ENCODE measurements around the gene WBP1. TPM values are rescaled to one million over a fixed set of nuclear protein-coding genes. Genes with fewer than 3 reads are reported as not detected.

Gene WBP1
- total RNA-seq, 2 experiments from 2014 or later, result 68.8 to 70.8 TPM

DNA sequence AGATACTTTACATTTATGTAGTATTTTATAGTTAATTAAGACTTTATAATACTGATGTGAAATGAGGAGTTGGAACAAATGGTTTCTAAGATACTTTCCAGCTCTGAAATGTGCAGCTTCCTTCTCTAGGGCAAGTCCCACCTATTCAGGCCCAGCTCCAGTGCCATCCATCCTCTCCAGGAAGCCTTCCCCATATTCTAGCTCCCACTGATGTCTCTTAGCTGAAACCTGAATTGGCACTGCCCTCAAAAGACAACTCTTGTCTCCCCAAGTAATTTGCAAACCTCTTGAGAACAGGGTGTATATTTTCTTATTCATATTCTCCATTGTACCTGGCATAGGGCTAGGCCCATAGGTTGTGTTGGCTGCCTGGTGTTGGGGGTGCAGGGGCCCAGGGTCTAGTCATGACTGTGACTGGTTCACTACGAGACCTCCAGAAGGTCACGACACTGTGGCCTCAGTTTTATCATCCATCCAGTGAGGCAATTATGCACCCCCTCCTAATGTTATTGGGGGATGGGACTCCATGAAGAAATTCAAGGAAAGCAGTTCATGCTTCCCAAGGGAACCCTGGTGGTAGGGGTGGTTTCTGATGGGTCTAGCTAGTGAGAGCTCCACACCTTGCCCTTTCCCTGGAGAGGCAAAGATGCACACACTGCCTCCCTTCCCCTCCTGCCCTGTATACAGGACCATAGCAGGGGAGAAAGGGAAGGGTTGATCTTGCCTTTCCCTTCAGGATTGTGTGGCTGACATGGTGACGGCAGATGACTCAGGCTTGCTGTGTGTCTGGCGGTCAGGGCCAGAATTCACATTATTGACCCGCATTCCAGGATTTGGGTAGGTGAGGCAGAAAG, 33.9 kb upstream of the WBP1 start:
- TF ChIP-seq, protein P1, sequence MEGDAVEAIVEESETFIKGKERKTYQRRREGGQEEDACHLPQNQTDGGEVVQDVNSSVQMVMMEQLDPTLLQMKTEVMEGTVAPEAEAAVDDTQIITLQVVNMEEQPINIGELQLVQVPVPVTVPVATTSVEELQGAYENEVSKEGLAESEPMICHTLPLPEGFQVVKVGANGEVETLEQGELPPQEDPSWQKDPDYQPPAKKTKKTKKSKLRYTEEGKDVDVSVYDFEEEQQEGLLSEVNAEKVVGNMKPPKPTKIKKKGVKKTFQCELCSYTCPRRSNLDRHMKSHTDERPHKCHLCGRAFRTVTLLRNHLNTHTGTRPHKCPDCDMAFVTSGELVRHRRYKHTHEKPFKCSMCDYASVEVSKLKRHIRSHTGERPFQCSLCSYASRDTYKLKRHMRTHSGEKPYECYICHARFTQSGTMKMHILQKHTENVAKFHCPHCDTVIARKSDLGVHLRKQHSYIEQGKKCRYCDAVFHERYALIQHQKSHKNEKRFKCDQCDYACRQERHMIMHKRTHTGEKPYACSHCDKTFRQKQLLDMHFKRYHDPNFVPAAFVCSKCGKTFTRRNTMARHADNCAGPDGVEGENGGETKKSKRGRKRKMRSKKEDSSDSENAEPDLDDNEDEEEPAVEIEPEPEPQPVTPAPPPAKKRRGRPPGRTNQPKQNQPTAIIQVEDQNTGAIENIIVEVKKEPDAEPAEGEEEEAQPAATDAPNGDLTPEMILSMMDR (conservative IDR thresholded peaks at IDR 0.05; ENCODE audit: low read length), result no peak
- TF ChIP-seq EZH2phosphoT487 (IDR thresholded peaks at IDR 0.05; ENCODE audit: borderline replicate concordance, low read depth, low read length), result no peak
- H3K36me3 ChIP-seq (ENCODE audit: insufficient read depth, low read length), result peaks cover 7% of the 10 kb centered on the region; the same call in 1 of the 2 replicates
- no TSS peak for BruUV-seq (replicated peaks)
- no peaks in the 10 kb centered on the region for H3K9me3 ChIP-seq (ENCODE audit: low read length)
- ChIA-PET CTCF (ENCODE audit: unreplicated experiment) (no interaction called here), POLR2A (interaction anchor here (1.1 kb wide), 1 partner anchor 9 kb away, joined by 6 read pairs; no protein-coding TSS in a partner anchor)
- intact Hi-C loops (cut with micrococcal nuclease; ENCODE audit: unreplicated experiment), result no loop called here
- H3K4me3 ChIP-seq (ENCODE audit: low read depth, low read length, poor library complexity, severe bottlenecking), result no peak overlapping the region
- DNase-seq (ENCODE audit: low spot score), result no peak
- H3K79me2 ChIP-seq (ENCODE audit: insufficient read depth, low read depth, low read length), result peaks cover 4% of the 10 kb centered on the region; the same call in 1 of the 2 replicates
- H2AFZ ChIP-seq (ENCODE audit: low read length), result no peak overlapping the region
- H3K27ac ChIP-seq (ENCODE audit: low read depth, low read length, poor library complexity, severe bottlenecking), result no peak overlapping the region
- no peak overlapping the region for H3K4me2 ChIP-seq (ENCODE audit: low read length)
- peaks cover 16% of the 10 kb centered on the region for H3K4me1 ChIP-seq (ENCODE audit: insufficient read depth, low read length, poor library complexity, severe bottlenecking)
- no peaks in the 10 kb centered on the region for H3K9me2 ChIP-seq (ENCODE audit: insufficient read depth, low read length)
- H4K20me1 ChIP-seq (ENCODE audit: insufficient read depth, low read length), result no peaks in the 10 kb centered on the region

DNA sequence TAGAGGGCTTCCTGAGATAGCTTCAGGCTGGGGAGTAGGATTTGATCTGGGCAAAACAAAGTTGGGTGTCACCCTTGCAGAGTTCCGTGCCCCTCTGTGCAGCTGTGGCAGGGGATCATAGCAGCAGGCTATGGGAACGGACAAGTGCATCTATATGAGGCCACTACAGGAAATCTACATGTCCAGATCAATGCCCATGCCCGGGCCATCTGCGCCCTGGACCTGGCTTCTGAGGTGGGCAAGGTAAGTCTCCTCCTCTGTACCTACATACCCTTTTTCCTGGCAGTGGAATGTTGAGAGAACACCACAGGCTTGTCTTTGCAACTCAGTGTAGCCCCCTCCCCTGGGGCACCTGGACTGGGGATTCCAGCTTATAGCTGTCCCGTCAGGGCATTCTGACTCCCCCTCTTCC, 33.2 kb upstream of the WBP1 start:
- POLR2A ChIA-PET, result interaction anchor here (0.5 kb wide), 1 partner anchor 27 kb away, joined by 5 read pairs; no protein-coding TSS in a partner anchor
- Histone ChIP-seq H3K9me3 (ENCODE audit: low read length) (no peaks in the 10 kb centered on the region), H2AFZ (ENCODE audit: low read length) (no peak overlapping the region), H3K9me2 (ENCODE audit: insufficient read depth, low read length) (no peaks in the 10 kb centered on the region), H3K4me2 (ENCODE audit: low read length) (no peak overlapping the region), H3K4me1 (ENCODE audit: insufficient read depth, low read length, poor library complexity, severe bottlenecking) (peaks cover 10% of the 10 kb centered on the region), H3K36me3 (ENCODE audit: insufficient read depth, low read length) (peaks cover 7% of the 10 kb centered on the region; the same call in 1 of the 2 replicates), H3K79me2 (ENCODE audit: insufficient read depth, low read depth, low read length) (peaks cover 4% of the 10 kb centered on the region; the same call in 1 of the 2 replicates), H4K20me1 (ENCODE audit: insufficient read depth, low read length) (no peaks in the 10 kb centered on the region), H3K27ac (ENCODE audit: low read depth, low read length, poor library complexity, severe bottlenecking) (no peak overlapping the region), H3K4me3 (ENCODE audit: low read depth, low read length, poor library complexity, severe bottlenecking) (no peak overlapping the region)
- intact Hi-C loops (cut with micrococcal nuclease; ENCODE audit: unreplicated experiment), result no loop called here
- TF ChIP-seq, protein P1 (conservative IDR thresholded peaks at IDR 0.05; ENCODE audit: low read length), result no peak
- no peak for TF ChIP-seq EZH2phosphoT487 (IDR thresholded peaks at IDR 0.05; ENCODE audit: borderline replicate concordance, low read depth, low read length)
- DNase-seq (ENCODE audit: low spot score), result no peak
- CTCF ChIA-PET (ENCODE audit: unreplicated experiment), result no interaction called here
- no TSS peak for BruUV-seq (replicated peaks)

DNA sequence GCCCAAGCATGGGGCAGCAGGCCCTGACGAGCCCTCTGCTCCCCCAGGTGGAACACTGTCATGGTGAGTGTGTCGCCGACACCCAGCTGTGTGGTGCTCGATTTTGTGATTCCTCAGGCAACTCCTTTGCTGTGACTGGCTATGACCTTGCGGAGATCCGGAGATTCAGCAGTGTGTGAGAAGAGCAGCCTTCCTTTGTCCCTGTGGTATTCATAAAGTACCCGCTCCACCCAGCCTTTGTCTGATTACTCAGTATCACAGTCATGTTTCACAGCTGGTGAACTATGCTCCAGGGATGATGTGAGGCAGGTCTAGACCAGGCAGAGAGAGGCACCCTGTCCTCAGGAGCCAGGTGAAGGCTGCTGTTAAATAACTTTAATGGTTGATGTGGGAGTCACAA, 32.7 kb upstream of the WBP1 start:
- TF ChIP-seq, protein P1 (conservative IDR thresholded peaks at IDR 0.05; ENCODE audit: low read length), result no peak
- no peak for TF ChIP-seq EZH2phosphoT487 (IDR thresholded peaks at IDR 0.05; ENCODE audit: borderline replicate concordance, low read depth, low read length)
- H3K27ac ChIP-seq (ENCODE audit: low read depth, low read length, poor library complexity, severe bottlenecking), result no peak overlapping the region
- H3K36me3 ChIP-seq (ENCODE audit: insufficient read depth, low read length), result peaks cover 7% of the 10 kb centered on the region; the same call in 1 of the 2 replicates
- intact Hi-C loops (cut with micrococcal nuclease; ENCODE audit: unreplicated experiment), result no loop called here
- H3K9me2 ChIP-seq (ENCODE audit: insufficient read depth, low read length), result no peaks in the 10 kb centered on the region
- H3K4me2 ChIP-seq (ENCODE audit: low read length), result no peak overlapping the region
- BruUV-seq (replicated peaks), result no TSS peak
- H3K4me3 ChIP-seq (ENCODE audit: low read depth, low read length, poor library complexity, severe bottlenecking), result no peak overlapping the region
- H2AFZ ChIP-seq (ENCODE audit: low read length), result no peak overlapping the region
- H3K4me1 ChIP-seq (ENCODE audit: insufficient read depth, low read length, poor library complexity, severe bottlenecking), result peaks cover 5% of the 10 kb centered on the region
- no peaks in the 10 kb centered on the region; the same call in 1 of the 2 replicates for H3K79me2 ChIP-seq (ENCODE audit: insufficient read depth, low read depth, low read length)
- no peak for DNase-seq (ENCODE audit: low spot score)
- H3K9me3 ChIP-seq (ENCODE audit: low read length), result no peaks in the 10 kb centered on the region
- CTCF ChIA-PET (ENCODE audit: unreplicated experiment), result no interaction called here
- POLR2A ChIA-PET, result interaction anchor here (0.5 kb wide), 1 partner anchor 27 kb away, joined by 5 read pairs; no protein-coding TSS in a partner anchor
- no peaks in the 10 kb centered on the region for H4K20me1 ChIP-seq (ENCODE audit: insufficient read depth, low read length)
